IMR-90 (cell line): Measurements from ENCODE around the gene MPZL1. TPM values are rescaled to one million over a fixed set of nuclear protein-coding genes. Genes with fewer than 3 reads are reported as not detected.

Experiments used
- ATAC-seq: fragments of 200-7000 bp; cut with Tn5 transposase; 2 replicates; pipeline ENCODE4 v1.9.1; 2020; ENCODE audit warnings: low read depth, mild to moderate bottlenecking, moderate library complexity
- BruUV-seq: library from RNA; stranded (reverse); fragments of 400-500 nt; replicated peaks from 2 replicates; lab custom pipeline; 2021; lab: Mats Ljungman, UMichigan
- CTCF ChIA-PET: fragments of 300-600 bp; formaldehyde crosslinking; extraction: SDS; loops from one replicate; lab custom pipeline; 2021; ENCODE audit warnings: antibody characterized with exemption; lab: Yijun Ruan, JAX
- POLR2A ChIA-PET: fragments of 300-600 bp; sonication (Branson Sonifier 250); formaldehyde crosslinking; loops from one replicate; lab custom pipeline; 2022; ENCODE audit warnings: antibody characterized with exemption; ENCODE audit not compliant: unreplicated experiment; lab: Charles Lee
- DNase-seq: peaks from one replicate; pipeline ENCODE4 v3.0.0; 2013
- H2AFZ ChIP-seq: replicated peaks from 2 replicates; pipeline ENCODE3; 2013; ENCODE audit warnings: low read length, mild to moderate bottlenecking; ENCODE audit not compliant: poor library complexity
- H2AK5ac ChIP-seq: 2 replicates; pipeline ENCODE4 v1.6.1; 2013; ENCODE audit warnings: low read depth, low read length, inconsistent platforms
- H2AK9ac ChIP-seq: replicated peaks from 2 replicates; pipeline ENCODE3; 2013; ENCODE audit warnings: mild to moderate bottlenecking, low read depth, low read length, moderate library complexity; ENCODE audit not compliant: poor library complexity
- H2BK120ac ChIP-seq: 2 replicates; pipeline ENCODE4 v1.6.1; 2013; ENCODE audit warnings: low read depth, low read length, inconsistent platforms
- H2BK15ac ChIP-seq: 3 replicates; pipeline ENCODE4 v1.6.1; 2013; ENCODE audit warnings: low read depth, low read length, inconsistent platforms
- H2BK20ac ChIP-seq: 2 replicates; pipeline ENCODE4 v1.6.1; 2013; ENCODE audit warnings: low read depth, mild to moderate bottlenecking, inconsistent platforms, low read length, moderate library complexity
- H2BK5ac ChIP-seq: 2 replicates; pipeline ENCODE4 v1.6.1; 2013; ENCODE audit warnings: mild to moderate bottlenecking, low read depth, low read length, inconsistent platforms; ENCODE audit not compliant: poor library complexity, severe bottlenecking
- H3K14ac ChIP-seq: replicated peaks from 2 replicates; pipeline ENCODE4 v1.6.1; 2013; ENCODE audit warnings: low read depth, low read length, inconsistent platforms
- H3K18ac ChIP-seq: 2 replicates; pipeline ENCODE4 v1.6.1; 2013; ENCODE audit warnings: low read depth, low read length, control low read depth
- H3K23ac ChIP-seq: 2 replicates; pipeline ENCODE4 v1.6.1; 2013; ENCODE audit warnings: low read depth, low read length, inconsistent platforms
- H3K27ac ChIP-seq: 2 replicates; pipeline ENCODE4 v1.5.1; 2013; ENCODE audit warnings: mild to moderate bottlenecking, control low read depth, low read length; ENCODE audit not compliant: insufficient read depth
- H3K27me3 ChIP-seq: 2 replicates; pipeline ENCODE4 v1.6.1; 2013; ENCODE audit warnings: low read length; ENCODE audit not compliant: control insufficient read depth, insufficient read depth
- H3K36me3 ChIP-seq: 2 replicates; pipeline ENCODE4 v1.6.1; 2013; ENCODE audit warnings: low read length, mixed read lengths; ENCODE audit not compliant: control insufficient read depth, insufficient read depth
- H3K4ac ChIP-seq: 2 replicates; pipeline ENCODE4 v1.6.1; 2013; ENCODE audit warnings: low read depth, low read length, inconsistent platforms
- H3K4me1 ChIP-seq: 2 replicates; pipeline ENCODE4 v1.6.1; 2013; ENCODE audit warnings: low read length, mixed read lengths; ENCODE audit not compliant: control insufficient read depth, insufficient read depth
- H3K4me2 ChIP-seq: 2 replicates; pipeline ENCODE4 v1.6.1; 2013; ENCODE audit warnings: low read depth, mild to moderate bottlenecking, control low read depth, low read length, moderate library complexity
- H3K4me3 ChIP-seq: 2 replicates; pipeline ENCODE4 v1.5.1; 2013; ENCODE audit warnings: low read depth, mild to moderate bottlenecking, control low read depth, low read length, moderate library complexity; ENCODE audit not compliant: insufficient read depth
- H3K56ac ChIP-seq: 2 replicates; pipeline ENCODE4 v1.6.1; 2013; ENCODE audit warnings: low read length, inconsistent platforms; ENCODE audit not compliant: insufficient read depth; ENCODE audit errors: extremely low read depth
- H3K79me1 ChIP-seq, 2 experiments: 2 replicates each; pipeline ENCODE4 v1.6.1; 2013; ENCODE audit warnings: low read length in 2 of 2, inconsistent platforms in 1 of 2, low read depth in 1 of 2
- H3K9ac ChIP-seq: 2 replicates; pipeline ENCODE4 v1.6.1; 2013; ENCODE audit warnings: low read depth, low read length, control low read depth
- H3K9me1 ChIP-seq: 2 replicates; pipeline ENCODE4 v1.6.1; 2013; ENCODE audit warnings: low read length, inconsistent platforms; ENCODE audit not compliant: insufficient read depth
- H3K9me3 ChIP-seq: 2 replicates; pipeline ENCODE4 v1.6.1; 2013; ENCODE audit warnings: low read length; ENCODE audit not compliant: control insufficient read depth, insufficient read depth
- H4K20me1 ChIP-seq: 2 replicates; pipeline ENCODE4 v1.6.1; 2013; ENCODE audit warnings: low read length, inconsistent platforms; ENCODE audit not compliant: insufficient read depth
- H4K5ac ChIP-seq: 2 replicates; pipeline ENCODE4 v1.6.1; 2013; ENCODE audit warnings: mild to moderate bottlenecking, low read depth, low read length, control low read depth
- H4K8ac ChIP-seq, 2 experiments: 2 replicates each; pipeline ENCODE4 v1.6.1; 2013; ENCODE audit warnings: low read depth in 2 of 2, low read length in 2 of 2, control low read depth in 1 of 2, inconsistent platforms in 1 of 2
- H4K91ac ChIP-seq: 2 replicates; pipeline ENCODE4 v1.6.1; 2013; ENCODE audit warnings: low read depth, low read length, inconsistent platforms; ENCODE audit not compliant: insufficient read depth
- BHLHE40 ChIP-seq: fragments of 150-350 bp; IDR thresholded peaks from 2 replicates; pipeline ENCODE4 v1.6.1; 2016; ENCODE audit warnings: mild to moderate bottlenecking, low read depth, low read length
- CEBPB ChIP-seq: IDR thresholded peaks from 2 replicates; pipeline ENCODE4 v1.6.1; 2012; ENCODE audit warnings: low read depth, low read length, improper control_type of control experiment
- CHD1 ChIP-seq: IDR thresholded peaks from 2 replicates; pipeline ENCODE4 v1.6.1; 2012; ENCODE audit warnings: low read depth, low read length, improper control_type of control experiment
- CTCF ChIP-seq: conservative IDR thresholded peaks from 2 replicates; pipeline ENCODE4 v1.5.1; 2012; ENCODE audit warnings: mild to moderate bottlenecking, low read depth, low read length, improper control_type of control experiment
- ELK1 ChIP-seq: fragments of 150-350 bp; IDR thresholded peaks from 2 replicates; pipeline ENCODE4 v1.6.1; 2016; ENCODE audit warnings: low read depth, mild to moderate bottlenecking, low read length, moderate library complexity, borderline replicate concordance
- FOS ChIP-seq: fragments of 150-350 bp; IDR thresholded peaks from 2 replicates; pipeline ENCODE4 v1.6.1; 2016; ENCODE audit warnings: low read depth, low read length
- MAFK ChIP-seq: IDR thresholded peaks from 2 replicates; pipeline ENCODE4 v1.6.1; 2012; ENCODE audit warnings: low read depth, low read length, improper control_type of control experiment
- MAZ ChIP-seq: IDR thresholded peaks from 2 replicates; pipeline ENCODE4 v1.6.1; 2012; ENCODE audit warnings: low read depth, mild to moderate bottlenecking, low read length, improper control_type of control experiment, moderate library complexity, borderline replicate concordance
- MXI1 ChIP-seq: IDR thresholded peaks from 2 replicates; pipeline ENCODE4 v1.6.1; 2012; ENCODE audit warnings: low read depth, mild to moderate bottlenecking, low read length, moderate library complexity, borderline replicate concordance
- NFE2L2 ChIP-seq: fragments of 150-350 bp; IDR thresholded peaks from 2 replicates; pipeline ENCODE4 v1.6.1; 2016; ENCODE audit warnings: low read depth, mild to moderate bottlenecking, low read length
- POLR2A ChIP-seq: IDR thresholded peaks from 2 replicates; pipeline ENCODE4 v1.6.1; 2012; ENCODE audit warnings: mild to moderate bottlenecking, low read depth, low read length
- RAD21 ChIP-seq: IDR thresholded peaks from 2 replicates; pipeline ENCODE4 v1.6.1; 2012; ENCODE audit warnings: low read length, improper control_type of control experiment
- RCOR1 ChIP-seq: IDR thresholded peaks from 2 replicates; pipeline ENCODE4 v1.6.1; 2012; ENCODE audit warnings: mild to moderate bottlenecking, low read length, improper control_type of control experiment; ENCODE audit not compliant: insufficient replicate concordance
- RFX5 ChIP-seq: IDR thresholded peaks from 2 replicates; pipeline ENCODE4 v1.8.0; 2012; ENCODE audit warnings: low read depth, mild to moderate bottlenecking, low read length, moderate library complexity
- SMC3 ChIP-seq: fragments of 150-350 bp; IDR thresholded peaks from 2 replicates; pipeline ENCODE4 v1.6.1; 2016; ENCODE audit warnings: low read depth, mild to moderate bottlenecking, antibody characterized with exemption, low read length, moderate library complexity
- USF2 ChIP-seq: fragments of 150-350 bp; IDR thresholded peaks from 2 replicates; pipeline ENCODE4 v1.6.1; 2017; ENCODE audit warnings: mild to moderate bottlenecking, antibody characterized with exemption, low read length, low read depth
- WGBS, 2 experiments: methylation state at CpG; one replicate each; pipeline versions ENCODE4 v1.1.5 to v1.1.7; 2013; ENCODE audit warnings: missing lambda C conversion rate in 2 of 2; ENCODE audit not compliant: insufficient read length in 1 of 2; ENCODE audit errors: extremely low coverage in 2 of 2; 5-methylcytosine and 5-hydroxymethylcytosine counted together
- dilution Hi-C: fragments of 300-500 bp; cut with HindIII; formaldehyde crosslinking; loops from one replicate; pipeline ENCODE4 v1.14.3; 2018; ENCODE audit warnings: low sequenced_read_pairs; ENCODE audit not compliant: unreplicated experiment
- in situ Hi-C: fragments of 300-500 bp; cut with MboI; formaldehyde crosslinking; loops from 3 replicates; pipeline ENCODE4 v1.14.3; 2019; ENCODE audit warnings: low sequenced_read_pairs, inconsistent platforms, mixed read lengths
- intact Hi-C: fragments of 100-400 bp; cut with micrococcal nuclease; formaldehyde crosslinking; loops from 2 replicates; pipeline ENCODE4 v1.10.0; 2022
- polyA plus RNA-seq, 3 experiments: library from polyadenylated mRNA; depleted of rRNA; stranded (reverse); fragments of >200 nt; gene quantifications; 2 replicates each; pipeline ENCODE4 v1.2.3, GENCODE V29; 2012; ENCODE audit warnings: low replicate concordance in 1 of 3
- total RNA-seq: library from RNA; depleted of rRNA; stranded (reverse); fragments of >200 nt; gene quantifications from 2 replicates; pipeline ENCODE4 v1.2.3, GENCODE V29; 2012

MPZL1 gene
- total and polyA plus RNA-seq, 2 of the 4 experiments (the other 2 are of a cell fraction): 55.3 to 87.3 TPM

GRCh38 chr1:167679714-167680113, 42.1 kb upstream of the MPZL1 start:
- no peak overlapping the region for H2BK5ac ChIP-seq
- no peaks in the 10 kb centered on the region for H3K4me1 ChIP-seq
- BruUV-seq: no TSS peak
- no peak overlapping the region for H3K4me2 ChIP-seq
- no peak overlapping the region for H3K23ac ChIP-seq
- no peak overlapping the region for H2BK120ac ChIP-seq
- H3K56ac ChIP-seq: no peak overlapping the region
- no peak overlapping the region for H4K8ac ChIP-seq
- H4K91ac ChIP-seq: no peak overlapping the region
- H2BK20ac ChIP-seq: no peak overlapping the region
- H3K36me3 ChIP-seq: no peaks in the 10 kb centered on the region
- H4K5ac ChIP-seq: no peak overlapping the region
- H2BK15ac ChIP-seq: no peak overlapping the region
- intact Hi-C loops (loop anchor here (10.0 kb wide), 1 partner anchor 225 kb away; no protein-coding TSS in a partner anchor), dilution Hi-C loops (no loop called here), in situ Hi-C loops (loop anchor here (25.0 kb wide), 1 partner anchor 417 kb away; no protein-coding TSS in a partner anchor)
- ChIA-PET POLR2A (no interaction called here), CTCF (no interaction called here)
- no peak overlapping the region for H3K4ac ChIP-seq
- DNase-seq (no peak), ATAC-seq (no peak)
- no peak overlapping the region for H3K27ac ChIP-seq
- H3K27me3 ChIP-seq: peaks cover 24% of the 10 kb centered on the region
- no peak overlapping the region for H2AFZ ChIP-seq
- H3K18ac ChIP-seq: no peak overlapping the region
- H3K9me3 ChIP-seq: no peaks in the 10 kb centered on the region
- WGBS, 2 experiments: 75% methylated on average over 1 of the region's 6 CpGs; no CpG with 5 or more reads in 1 of the 2 experiments
- no peak overlapping the region for H2AK5ac ChIP-seq
- H3K9me1 ChIP-seq: peaks cover 4% of the 10 kb centered on the region; the same call in 1 of the 2 replicates
- H3K79me1 ChIP-seq: no peaks in the 10 kb centered on the region
- TF ChIP-seq USF2 (no peak), POLR2A (no peak), NFE2L2 (no peak), RCOR1 (no peak), ELK1 (no peak), CTCF (no peak), CEBPB (no peak), BHLHE40 (no peak), RFX5 (no peak), MXI1 (no peak), MAZ (no peak), RAD21 (no peak), MAFK (no peak), FOS (no peak), SMC3 (no peak), CHD1 (no peak)
- H2AK9ac ChIP-seq: no peak overlapping the region
- no peak overlapping the region for H3K9ac ChIP-seq
- no peak overlapping the region for H3K4me3 ChIP-seq
- H4K20me1 ChIP-seq: no peaks in the 10 kb centered on the region
- H3K14ac ChIP-seq: no peak overlapping the region
